H1 (cell line): ENCODE data around the gene FOXO4. TPM values are rescaled to one million over a fixed set of nuclear protein-coding genes. Genes with fewer than 3 reads are reported as not detected.

Experiments used
- CTCF ChIA-PET: fragments of 300-600 bp; sonication (Branson Sonifier 250); formaldehyde crosslinking; loops from one replicate; lab custom pipeline; 2021; ENCODE audit not compliant: partially characterized antibody; lab: Charles Lee
- POLR2A ChIA-PET: fragments of 300-600 bp; sonication (Branson Sonifier 250); formaldehyde crosslinking; loops from one replicate; lab custom pipeline; 2021; ENCODE audit warnings: inconsistent platforms; ENCODE audit not compliant: partially characterized antibody; lab: Charles Lee
- DNase-seq, 2 experiments: peaks; one replicate each; pipeline versions ENCODE4 v3.0.0 to v3.0.0-alpha.2; 2010 to 2022; ENCODE audit warnings: low spot score in 2 of 2, low read depth in 1 of 2, mixed read lengths in 1 of 2
- FAIRE-seq: peaks from 2 replicates; lab custom pipeline; 2011; peaks lifted over from hg19 to GRCh38; lab: Jason Lieb, UNC
- H2AFZ ChIP-seq: 2 replicates; pipeline ENCODE4 v1.8.1; 2012; ENCODE audit warnings: low read length, inconsistent platforms
- H2AK5ac ChIP-seq: 2 replicates; pipeline ENCODE4 v1.6.1; 2013; ENCODE audit warnings: low read depth, low read length
- H2BK120ac ChIP-seq: replicated peaks from 2 replicates; pipeline ENCODE3; 2013; ENCODE audit warnings: low read depth, low read length, inconsistent platforms
- H2BK12ac ChIP-seq: 2 replicates; pipeline ENCODE4 v1.6.1; 2013; ENCODE audit warnings: low read depth, low read length
- H2BK15ac ChIP-seq: 2 replicates; pipeline ENCODE4 v1.6.1; 2013; ENCODE audit warnings: low read length
- H2BK20ac ChIP-seq: 2 replicates; pipeline ENCODE4 v1.6.1; 2013; ENCODE audit warnings: low read length
- H2BK5ac ChIP-seq: 2 replicates; pipeline ENCODE4 v1.6.1; 2013; ENCODE audit warnings: low read depth, low read length
- H3K14ac ChIP-seq: 2 replicates; pipeline ENCODE4 v1.6.1; 2013; ENCODE audit warnings: inconsistent platforms; ENCODE audit not compliant: insufficient read length
- H3K18ac ChIP-seq: 2 replicates; pipeline ENCODE4 v1.6.1; 2013; ENCODE audit warnings: low read length; ENCODE audit errors: extremely low read depth
- H3K23ac ChIP-seq: 2 replicates; pipeline ENCODE4 v1.6.1; 2013; ENCODE audit warnings: inconsistent platforms; ENCODE audit not compliant: insufficient read length
- H3K23me2 ChIP-seq: 2 replicates; pipeline ENCODE4 v1.6.1; 2013; ENCODE audit warnings: low read depth, low read length
- H3K27ac ChIP-seq: 2 replicates; pipeline ENCODE4 v1.6.1; 2011; ENCODE audit warnings: low read depth, low read length, inconsistent platforms
- H3K27me3 ChIP-seq, 4 experiments: replicated peaks in 1 of 4; 1 replicate in 1 of 4; 2 replicates in 3 of 4; pipeline versions ENCODE4 v1.6.1 to v1.8.1; 2011 to 2013; ENCODE audit warnings: low read length in 3 of 4, mild to moderate bottlenecking in 3 of 4, inconsistent platforms in 2 of 4, mixed read lengths in 2 of 4, moderate library complexity in 1 of 4; ENCODE audit not compliant: control insufficient read depth in 3 of 4, insufficient read depth in 3 of 4; ENCODE audit errors: extremely low read depth in 1 of 4
- H3K36me3 ChIP-seq, 4 experiments: 2 replicates each; pipeline versions ENCODE4 v1.6.1 to v1.8.1; 2011 to 2013; ENCODE audit warnings: mild to moderate bottlenecking in 4 of 4, low read length in 3 of 4, moderate library complexity in 2 of 4, control low read depth in 1 of 4, inconsistent platforms in 1 of 4; ENCODE audit not compliant: insufficient read depth in 4 of 4, control insufficient read depth in 2 of 4
- H3K4ac ChIP-seq: replicated peaks from 2 replicates; pipeline ENCODE3; 2013; ENCODE audit warnings: low read length, low read depth, mixed read lengths, inconsistent platforms; ENCODE audit not compliant: insufficient read length
- H3K4me1 ChIP-seq, 4 experiments: replicated peaks in 1 of 4; 1 replicate in 1 of 4; 2 replicates in 3 of 4; pipeline versions ENCODE4 v1.6.1 to v1.8.1; 2011 to 2013; ENCODE audit warnings: low read length in 3 of 4, inconsistent platforms in 2 of 4, mixed read lengths in 1 of 4; ENCODE audit not compliant: insufficient read depth in 4 of 4, control insufficient read depth in 3 of 4
- H3K4me2 ChIP-seq, 2 experiments: 2 replicates each; pipeline versions ENCODE4 v1.6.1 to v1.8.1; 2011 to 2013; ENCODE audit warnings: low read depth in 2 of 2, low read length in 2 of 2, control low read depth in 1 of 2, inconsistent platforms in 1 of 2, mild to moderate bottlenecking in 1 of 2; ENCODE audit not compliant: insufficient read depth in 1 of 2
- H3K4me3 ChIP-seq, 4 experiments: fragments of 200-600, 300-600 bp in 1 of 4; sonication (generic), shearing (Covaris generic), sonication (Bioruptor Twin) in 1 of 4; 2 replicates each; pipeline versions ENCODE4 v1.5.1 to v1.8.1; 2011 to 2016; ENCODE audit warnings: low read length in 4 of 4, low read depth in 3 of 4, control low read depth in 2 of 4, inconsistent platforms in 2 of 4, mild to moderate bottlenecking in 2 of 4, mixed read lengths in 1 of 4, moderate library complexity in 1 of 4; ENCODE audit not compliant: insufficient read depth in 2 of 4; ENCODE audit errors: extremely low read depth in 1 of 4
- H3K56ac ChIP-seq: replicated peaks from 2 replicates; pipeline ENCODE3; 2013; ENCODE audit warnings: low read depth, mild to moderate bottlenecking, mixed read lengths, low read length, inconsistent platforms; ENCODE audit not compliant: insufficient read length
- H3K79me1 ChIP-seq: 2 replicates; pipeline ENCODE4 v1.6.1; 2013; ENCODE audit warnings: low read depth, low read length, control low read depth
- H3K79me2 ChIP-seq, 2 experiments: 2 replicates each; pipeline versions ENCODE4 v1.6.1 to v1.8.1; 2012 to 2013; ENCODE audit warnings: low read length in 2 of 2, mild to moderate bottlenecking in 2 of 2, inconsistent platforms in 1 of 2; ENCODE audit not compliant: insufficient read depth in 2 of 2, control insufficient read depth in 1 of 2
- H3K9ac ChIP-seq, 4 experiments: replicated peaks in 1 of 4; 1 replicate in 1 of 4; 2 replicates in 3 of 4; pipeline versions ENCODE4 v1.6.1 to v1.8.1; 2011 to 2013; ENCODE audit warnings: low read depth in 3 of 4, low read length in 3 of 4, control low read depth in 2 of 4, mild to moderate bottlenecking in 2 of 4, moderate library complexity in 2 of 4, inconsistent platforms in 1 of 4; ENCODE audit errors: extremely low read depth in 1 of 4
- H3K9me3 ChIP-seq, 2 experiments: 2 replicates each; pipeline versions ENCODE4 v1.6.1 to v1.8.1; 2012 to 2013; ENCODE audit warnings: mild to moderate bottlenecking in 2 of 2, moderate library complexity in 2 of 2, control low read depth in 1 of 2, inconsistent platforms in 1 of 2, low read depth in 1 of 2, low read length in 1 of 2, mixed read lengths in 1 of 2; ENCODE audit not compliant: insufficient read depth in 2 of 2
- H4K20me1 ChIP-seq, 2 experiments: replicated peaks in 1 of 2; 2 replicates each; pipeline versions ENCODE3 to v1.8.1; 2011 to 2013; ENCODE audit warnings: inconsistent platforms in 2 of 2, low read length in 2 of 2, mild to moderate bottlenecking in 1 of 2; ENCODE audit not compliant: insufficient read depth in 2 of 2, control insufficient read depth in 1 of 2
- H4K5ac ChIP-seq: 2 replicates; pipeline ENCODE4 v1.6.1; 2013; ENCODE audit warnings: low read length, low read depth, mixed read lengths, inconsistent platforms; ENCODE audit not compliant: insufficient read length
- H4K8ac ChIP-seq: 2 replicates; pipeline ENCODE4 v1.8.0; 2013; ENCODE audit warnings: mild to moderate bottlenecking, moderate library complexity, low read length, inconsistent platforms; ENCODE audit not compliant: insufficient read depth; ENCODE audit errors: extremely low read depth
- H4K91ac ChIP-seq: replicated peaks from 2 replicates; pipeline ENCODE3; 2013; ENCODE audit warnings: low read length, mixed read lengths, inconsistent platforms; ENCODE audit not compliant: insufficient read length
- CHD1 ChIP-seq: IDR thresholded peaks from 2 replicates; pipeline ENCODE4 v1.6.1; 2012; ENCODE audit warnings: low read depth, low read length, improper control_type of control experiment
- MAX ChIP-seq: IDR thresholded peaks from 2 replicates; pipeline ENCODE4 v1.6.1; 2012; ENCODE audit warnings: inconsistent platforms
- NRF1 ChIP-seq: IDR thresholded peaks from 2 replicates; pipeline ENCODE4 v1.6.1; 2011; ENCODE audit warnings: mild to moderate bottlenecking, low read depth, low read length, improper control_type of control experiment
- WGBS, 2 experiments: shearing (Covaris generic) in 1 of 2; methylation state at CpG; one replicate each; pipeline versions ENCODE4 v1.1.6 to v1.1.7; 2013 to 2015; ENCODE audit warnings: low lambda C conversion rate in 2 of 2, mixed read lengths in 2 of 2, inconsistent platforms in 1 of 2, low coverage in 1 of 2, missing lambda C conversion rate in 1 of 2; ENCODE audit not compliant: insufficient replicate concordance in 2 of 2, insufficient coverage in 1 of 2, insufficient read length in 1 of 2; ENCODE audit errors: extremely low coverage in 1 of 2, missing lambda C conversion rate in 1 of 2; 5-methylcytosine and 5-hydroxymethylcytosine counted together
- polyA plus RNA-seq, 7 experiments: library from polyadenylated mRNA; depleted of rRNA in 3 of 7; stranded (reverse) in 5 of 7; unstranded in 2 of 7; fragments of >200 nt in 5 of 7; fragments of 200-250 nt in 2 of 7; gene quantifications; 1 replicate in 5 of 7; 2 replicates in 1 of 7; 4 replicates in 1 of 7; pipeline versions ENCODE4 v1.2.1 to v1.2.3, GENCODE V29; 2011 to 2013; ENCODE audit warnings: missing spikeins in 2 of 7, mixed read lengths in 2 of 7
- total RNA-seq: library from RNA; stranded (reverse); fragmentation: NEBNext Ultra II Directional; extraction: Animal tissue kit (Norgen Biotek cat#: 25700); gene quantifications from 2 replicates; pipeline ENCODE4 v1.2.1, GENCODE V29; 2021

Gene FOXO4
- total and polyA plus RNA-seq, 2 of the 8 experiments (the other 6 are each of a cell fraction or from before 2014, with no cell fraction given): 12.3 to 57.4 TPM

DNA sequence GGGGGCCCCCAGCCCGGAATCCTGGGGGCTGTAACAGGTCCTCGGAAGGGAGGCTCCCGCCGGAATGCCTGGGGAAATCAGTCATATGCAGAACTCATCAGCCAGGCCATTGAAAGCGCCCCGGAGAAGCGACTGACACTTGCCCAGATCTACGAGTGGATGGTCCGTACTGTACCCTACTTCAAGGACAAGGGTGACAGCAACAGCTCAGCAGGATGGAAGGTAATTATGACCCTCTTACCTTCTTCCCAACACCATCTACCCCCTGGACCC, 1.0 kb downstream of the FOXO4 start:
- H3K4ac ChIP-seq: no peak overlapping the region
- H3K4me2 ChIP-seq: peak overlapping the region; percentile 80 to 95
- peaks cover 8% of the 10 kb centered on the region for H3K23me2 ChIP-seq
- no peak overlapping the region for H4K5ac ChIP-seq
- peaks cover 0 to 5% (median 0%) of the 10 kb centered on the region in 4 experiments; a peak in 1 of 8 replicates for H3K36me3 ChIP-seq
- no peak overlapping the region for H3K14ac ChIP-seq
- H3K23ac ChIP-seq: no peak overlapping the region
- no peak overlapping the region for H2AFZ ChIP-seq
- H4K91ac ChIP-seq: no peak overlapping the region
- H3K56ac ChIP-seq: no peak overlapping the region
- H4K8ac ChIP-seq: no peak overlapping the region
- H2BK5ac ChIP-seq: no peak overlapping the region
- H2BK20ac ChIP-seq: no peak overlapping the region
- peak overlapping the region; percentile 68 to 78 (median 73) for H3K4me3 ChIP-seq
- H2BK15ac ChIP-seq: no peak overlapping the region
- DNase-seq (no peak), FAIRE-seq (no peak)
- no peak overlapping the region for H2BK120ac ChIP-seq
- H2AK5ac ChIP-seq: no peak overlapping the region
- no peaks in the 10 kb centered on the region for H3K9me3 ChIP-seq
- peaks cover 0 to 5% (median 0%) of the 10 kb centered on the region in 4 experiments; a peak in 1 of 7 replicates for H3K27me3 ChIP-seq
- POLR2A ChIA-PET: interaction anchor here (0.6 to 1.4 kb wide), 3 partner anchors 8 to 127 kb away, joined by 3 to 4 read pairs (median 4); partner anchors contain the start of gene MED12
- H3K4me1 ChIP-seq: peaks cover 7 to 22% (median 13%) of the 10 kb centered on the region in 4 experiments
- no peak overlapping the region for H2BK12ac ChIP-seq
- H3K79me1 ChIP-seq: no peaks in the 10 kb centered on the region; the same call in 1 of the 2 replicates
- H3K18ac ChIP-seq: no peak overlapping the region; the same call in 1 of the 2 replicates
- H3K27ac ChIP-seq: no peak overlapping the region
- CTCF ChIA-PET: interaction anchor here (1.6 kb wide), 1 partner anchor 32 kb away, joined by 5 read pairs; no protein-coding TSS in a partner anchor
- peaks cover 0 to 8% of the 10 kb centered on the region in 2 experiments; a peak in 2 of 4 replicates for H3K79me2 ChIP-seq
- peak overlapping the region in 2 of 4 experiments; percentile 40 to 60; a peak in 2 of 7 replicates for H3K9ac ChIP-seq
- peaks cover 0 to 2% of the 10 kb centered on the region in 2 experiments for H4K20me1 ChIP-seq
- 0% methylated on average over 8 of the region's 9 CpGs; no CpG with 5 or more reads in 1 of the 2 experiments for WGBS, 2 experiments
- TF ChIP-seq NRF1 (no peak), MAX (no peak), CHD1 (no peak)
